Esophagus squamous epithelium (tissue), 4 donors: ENCODE data around the gene TXNDC2.

Experiments
- POLR2A ChIP-seq, 4 donors: fragments of 450-650 bp; IDR thresholded peaks; one replicate each; pipeline ENCODE4 v1.6.1; 2017; ENCODE audit warnings: antibody characterized with exemption in 4 of 4, mild to moderate bottlenecking in 4 of 4, moderate library complexity in 3 of 4
- TF ChIP-seq, protein P1 (sequence below), 6 experiments: fragments of 450-650 bp in 4 of 6; fragments of 200-600 bp in 2 of 6; sonication (generic) in 2 of 6; IDR thresholded peaks; one replicate each; pipeline ENCODE4 v1.5.1; 2016 to 2019; ENCODE audit warnings: antibody characterized with exemption in 6 of 6, mild to moderate bottlenecking in 4 of 6, moderate library complexity in 4 of 6

DNA sequence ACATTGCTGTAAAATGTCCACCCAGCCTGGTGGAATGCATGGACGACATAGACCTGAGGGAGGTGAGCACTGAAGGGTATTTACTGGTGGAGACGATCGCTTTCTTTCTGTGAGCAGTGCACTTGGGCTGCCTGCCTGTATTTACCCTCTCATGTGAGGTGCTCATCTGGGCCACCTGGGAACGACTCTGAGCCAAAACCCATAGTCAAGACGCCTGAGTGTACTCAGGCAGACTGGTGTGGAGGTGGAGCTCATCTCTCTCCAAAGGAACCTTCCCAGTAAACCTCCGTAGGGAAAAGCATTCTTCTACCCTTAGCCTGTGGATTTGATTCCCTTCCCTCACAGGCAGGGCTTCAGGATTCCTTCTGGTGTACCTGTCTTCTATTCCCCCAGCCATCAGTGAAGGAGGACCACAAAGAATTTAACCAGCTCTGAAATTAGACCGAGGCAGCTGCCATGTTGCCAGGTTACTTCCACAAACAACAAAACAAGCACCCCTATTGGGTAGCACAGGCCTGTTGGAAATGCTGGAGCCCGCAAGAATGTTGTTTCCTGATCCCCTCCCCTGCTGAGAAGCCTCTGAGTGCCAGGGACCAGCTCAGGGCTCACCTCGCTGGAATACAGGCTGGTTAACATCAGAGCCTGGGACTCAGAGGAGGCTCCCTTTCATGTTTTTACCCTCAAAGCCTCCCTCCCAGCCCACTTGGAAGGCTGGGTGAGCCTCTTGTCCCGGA is 47.5 kb upstream of the TXNDC2 start:
- TF ChIP-seq, protein P1, sequence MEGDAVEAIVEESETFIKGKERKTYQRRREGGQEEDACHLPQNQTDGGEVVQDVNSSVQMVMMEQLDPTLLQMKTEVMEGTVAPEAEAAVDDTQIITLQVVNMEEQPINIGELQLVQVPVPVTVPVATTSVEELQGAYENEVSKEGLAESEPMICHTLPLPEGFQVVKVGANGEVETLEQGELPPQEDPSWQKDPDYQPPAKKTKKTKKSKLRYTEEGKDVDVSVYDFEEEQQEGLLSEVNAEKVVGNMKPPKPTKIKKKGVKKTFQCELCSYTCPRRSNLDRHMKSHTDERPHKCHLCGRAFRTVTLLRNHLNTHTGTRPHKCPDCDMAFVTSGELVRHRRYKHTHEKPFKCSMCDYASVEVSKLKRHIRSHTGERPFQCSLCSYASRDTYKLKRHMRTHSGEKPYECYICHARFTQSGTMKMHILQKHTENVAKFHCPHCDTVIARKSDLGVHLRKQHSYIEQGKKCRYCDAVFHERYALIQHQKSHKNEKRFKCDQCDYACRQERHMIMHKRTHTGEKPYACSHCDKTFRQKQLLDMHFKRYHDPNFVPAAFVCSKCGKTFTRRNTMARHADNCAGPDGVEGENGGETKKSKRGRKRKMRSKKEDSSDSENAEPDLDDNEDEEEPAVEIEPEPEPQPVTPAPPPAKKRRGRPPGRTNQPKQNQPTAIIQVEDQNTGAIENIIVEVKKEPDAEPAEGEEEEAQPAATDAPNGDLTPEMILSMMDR (IDR thresholded peaks at IDR 0.05): no peak
- TF ChIP-seq POLR2A (IDR thresholded peaks at IDR 0.05): no peak
